Left ventricle myocardium inferior (tissue), 1 donor: ENCODE data around the gene KCNC3. TPM values are rescaled to one million over a fixed set of nuclear protein-coding genes. Genes with fewer than 3 reads are reported as not detected.
"Not testable (repeated sequence)": the region's sequence is repeated elsewhere in the genome, so short reads cannot be mapped to it uniquely, and the experiment has no call there.

Source experiments
- DNase-seq: peaks from one replicate; pipeline ENCODE4 v3.0.0-alpha.2; 2020
- H3K27ac ChIP-seq: fragments of 200-600 bp; replicated peaks from 2 replicates; pipeline ENCODE4 v1.8.0; 2021
- H3K27me3 ChIP-seq: fragments of 200-600 bp; 2 replicates; pipeline ENCODE4 v1.8.0; 2021; ENCODE audit warnings: low read depth
- H3K36me3 ChIP-seq: fragments of 200-600 bp; 2 replicates; pipeline ENCODE4 v1.8.0; 2021
- H3K4me1 ChIP-seq: fragments of 200-600 bp; 2 replicates; pipeline ENCODE4 v1.8.0; 2021
- H3K4me3 ChIP-seq: fragments of 200-600 bp; 2 replicates; pipeline ENCODE4 v1.8.0; 2021; ENCODE audit warnings: mild to moderate bottlenecking, moderate library complexity
- H3K9me3 ChIP-seq: fragments of 200-600 bp; replicated peaks from 2 replicates; pipeline ENCODE4 v1.8.0; 2021
- CTCF ChIP-seq: fragments of 200-600 bp; IDR thresholded peaks from 2 replicates; pipeline ENCODE4 v1.8.0; 2021; ENCODE audit warnings: antibody characterized with exemption, mild to moderate bottlenecking, borderline replicate concordance
- intact Hi-C: fragments of 100-400 bp; cut with micrococcal nuclease; formaldehyde crosslinking; loops from one replicate; pipeline ENCODE4 v1.11.0; 2022
- total RNA-seq: library from RNA; stranded (reverse); fragmentation: NEBNext Ultra II Directional; extraction: Animal tissue kit (Norgen Biotek cat#: 25700); gene quantifications from one replicate; pipeline ENCODE4 v1.2.1, GENCODE V29; 2021
- donor health status: DM: no; HTN: yes; CAD: no; lungs with severe emphysema.

KCNC3 gene
- total RNA-seq, 1 donor from 2014 or later: 2.6 TPM

GRCh38 chr19:50330365-50331078, 1.3 kb upstream of the KCNC3 start:
- no peaks in the 10 kb centered on the region for H3K9me3 ChIP-seq
- H3K36me3 ChIP-seq: no peaks in the 10 kb centered on the region
- H3K27ac ChIP-seq: peak overlapping the region; percentile 78
- H3K4me1 ChIP-seq: peaks cover 60% of the 10 kb centered on the region
- DNase-seq: peak; percentile 83
- peaks cover 90% of the 10 kb centered on the region for H3K27me3 ChIP-seq
- H3K4me3 ChIP-seq: peak overlapping the region; percentile 69
- intact Hi-C loops: no loop called here
- TF ChIP-seq CTCF: no peak

- H3K27me3 ChIP-seq: peaks cover 89% of the 10 kb centered on the region
- DNase-seq, H3K36me3 ChIP-seq, H3K9me3 ChIP-seq, intact Hi-C loops: not testable (repeated sequence)
- peak overlapping the region; percentile 69 for H3K4me3 ChIP-seq
- peaks cover 64% of the 10 kb centered on the region for H3K4me1 ChIP-seq
- H3K27ac ChIP-seq: peak overlapping the region; percentile 78
Observed at GRCh38 chr19:50329926-50330294, 733 bp upstream of the KCNC3 start.

- peaks cover 79% of the 10 kb centered on the region for H3K27me3 ChIP-seq
- H3K9me3 ChIP-seq: no peaks in the 10 kb centered on the region
- H3K27ac ChIP-seq: no peak overlapping the region
- peak overlapping the region; percentile 62 for H3K4me3 ChIP-seq
- peaks cover 59% of the 10 kb centered on the region for H3K4me1 ChIP-seq
- no peaks in the 10 kb centered on the region for H3K36me3 ChIP-seq
- no peak for DNase-seq
- TF ChIP-seq CTCF: no peak
- intact Hi-C loops: no loop called here
Observed at GRCh38 chr19:50328873-50329145, 368 bp downstream of the KCNC3 start.

- H3K27ac ChIP-seq: peak overlapping the region; percentile 67
- no peak for TF ChIP-seq CTCF
- H3K36me3 ChIP-seq: no peaks in the 10 kb centered on the region
- peaks cover 74% of the 10 kb centered on the region for H3K27me3 ChIP-seq
- H3K4me1 ChIP-seq: peaks cover 55% of the 10 kb centered on the region
- no peak for DNase-seq
- H3K9me3 ChIP-seq: no peaks in the 10 kb centered on the region
- peak overlapping the region; percentile 62 for H3K4me3 ChIP-seq
- intact Hi-C loops: no loop called here
Observed at GRCh38 chr19:50328224-50328872, 829 bp downstream of the KCNC3 start.

GRCh38 chr19:50327461-50328223, 1.5 kb downstream of the KCNC3 start:
- no peak overlapping the region for H3K27ac ChIP-seq
- TF ChIP-seq CTCF: no peak
- no peak for DNase-seq
- H3K27me3 ChIP-seq: peaks cover 67% of the 10 kb centered on the region
- peak overlapping the region; percentile 62 for H3K4me3 ChIP-seq
- peaks cover 48% of the 10 kb centered on the region for H3K4me1 ChIP-seq
- intact Hi-C loops: no loop called here
- H3K9me3 ChIP-seq: no peaks in the 10 kb centered on the region
- no peaks in the 10 kb centered on the region for H3K36me3 ChIP-seq

GRCh38 chr19:50327013-50327412, 2.2 kb downstream of the KCNC3 start:
- no peak for TF ChIP-seq CTCF
- H3K36me3 ChIP-seq: no peaks in the 10 kb centered on the region
- peaks cover 44% of the 10 kb centered on the region for H3K4me1 ChIP-seq
- intact Hi-C loops: no loop called here
- peaks cover 61% of the 10 kb centered on the region for H3K27me3 ChIP-seq
- no peak for DNase-seq
- H3K27ac ChIP-seq: no peak overlapping the region
- H3K4me3 ChIP-seq: no peak overlapping the region
- no peaks in the 10 kb centered on the region for H3K9me3 ChIP-seq
